Gastroesophageal sphincter (tissue), 3 donors: ENCODE data around the gene COL1A1.

Experiments used
- CTCF ChIP-seq, 4 experiments: fragments of 200-600 bp in 2 of 4; fragments of 450-650 bp in 2 of 4; sonication (generic) in 1 of 4; IDR thresholded peaks; one replicate each; pipeline ENCODE4 v1.5.1; 2017 to 2019; ENCODE audit warnings: antibody characterized with exemption in 4 of 4, mild to moderate bottlenecking in 2 of 4, moderate library complexity in 2 of 4
- EP300 ChIP-seq: sonication (generic); formaldehyde crosslinking; IDR thresholded peaks from one replicate; pipeline ENCODE4 v1.6.1; 2017; ENCODE audit warnings: antibody characterized with exemption, mild to moderate bottlenecking
- POLR2A ChIP-seq, 2 donors: fragments of 450-650 bp; IDR thresholded peaks; one replicate each; pipeline ENCODE4 v1.6.1; 2017; ENCODE audit warnings: antibody characterized with exemption in 2 of 2, mild to moderate bottlenecking in 2 of 2, moderate library complexity in 1 of 2

DNA sequence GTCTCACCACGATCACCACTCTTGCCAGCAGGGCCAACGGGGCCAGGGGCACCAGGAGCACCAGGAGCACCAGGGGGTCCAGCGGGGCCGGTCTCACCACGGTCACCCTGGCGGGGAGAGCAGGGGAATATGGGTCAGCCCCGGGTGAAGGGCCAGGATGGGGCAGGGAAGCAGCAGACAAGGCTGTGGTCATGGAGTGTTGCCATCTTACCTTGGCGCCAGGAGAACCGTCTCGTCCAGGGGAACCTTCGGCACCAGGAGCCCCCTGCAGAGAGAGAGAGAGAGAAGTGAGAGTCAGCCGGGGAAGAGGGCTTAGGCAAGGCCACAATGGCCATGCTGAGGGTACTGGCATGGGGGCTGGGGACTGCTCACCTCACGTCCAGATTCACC lies 12.9 kb downstream of the COL1A1 start:
- TF ChIP-seq EP300 (no peak), CTCF (IDR thresholded peaks at IDR 0.05) (no peak), POLR2A (IDR thresholded peaks at IDR 0.05) (no peak)
